Astrocyte (in vitro differentiated cells and primary cell): ENCODE data around the gene SPOCK1.

ENCODE experiments used
- EZH2 ChIP-seq: IDR thresholded peaks from 2 replicates; pipeline ENCODE4 v1.6.1; 2012; ENCODE audit warnings: mild to moderate bottlenecking, low read length, inconsistent platforms; ENCODE audit not compliant: insufficient read depth
- TF ChIP-seq, protein P1 (sequence below): IDR thresholded peaks from 2 replicates; pipeline ENCODE4 v1.5.1; 2011; ENCODE audit warnings: low read depth, mild to moderate bottlenecking, inconsistent platforms, low read length, moderate library complexity; ENCODE audit not compliant: insufficient read depth

- TF ChIP-seq, protein P1, sequence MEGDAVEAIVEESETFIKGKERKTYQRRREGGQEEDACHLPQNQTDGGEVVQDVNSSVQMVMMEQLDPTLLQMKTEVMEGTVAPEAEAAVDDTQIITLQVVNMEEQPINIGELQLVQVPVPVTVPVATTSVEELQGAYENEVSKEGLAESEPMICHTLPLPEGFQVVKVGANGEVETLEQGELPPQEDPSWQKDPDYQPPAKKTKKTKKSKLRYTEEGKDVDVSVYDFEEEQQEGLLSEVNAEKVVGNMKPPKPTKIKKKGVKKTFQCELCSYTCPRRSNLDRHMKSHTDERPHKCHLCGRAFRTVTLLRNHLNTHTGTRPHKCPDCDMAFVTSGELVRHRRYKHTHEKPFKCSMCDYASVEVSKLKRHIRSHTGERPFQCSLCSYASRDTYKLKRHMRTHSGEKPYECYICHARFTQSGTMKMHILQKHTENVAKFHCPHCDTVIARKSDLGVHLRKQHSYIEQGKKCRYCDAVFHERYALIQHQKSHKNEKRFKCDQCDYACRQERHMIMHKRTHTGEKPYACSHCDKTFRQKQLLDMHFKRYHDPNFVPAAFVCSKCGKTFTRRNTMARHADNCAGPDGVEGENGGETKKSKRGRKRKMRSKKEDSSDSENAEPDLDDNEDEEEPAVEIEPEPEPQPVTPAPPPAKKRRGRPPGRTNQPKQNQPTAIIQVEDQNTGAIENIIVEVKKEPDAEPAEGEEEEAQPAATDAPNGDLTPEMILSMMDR, result no peak
- TF ChIP-seq EZH2, result no peak
Observed at GRCh38 chr5:137303509-137303908, 195.6 kb downstream of the SPOCK1 start.
